ENCODE data around the gene SUSD6.

Gene SUSD6

GRCh38 chr14:69651664-69652063 lies 40.3 kb downstream of the SUSD6 start:
- no peak for DNase-seq

GRCh38 chr14:69652942-69653684 lies 41.7 kb downstream of the SUSD6 start:
- peak; percentile 24 for DNase-seq

GRCh38 chr14:69654116-69654515 lies 42.7 kb downstream of the SUSD6 start:
- DNase-seq = no peak

GRCh38 chr14:69657950-69658355 lies 46.6 kb downstream of the SUSD6 start:
- no peak for DNase-seq

GRCh38 chr14:69658664-69659261 lies 47.4 kb downstream of the SUSD6 start:
- DNase-seq = no peak

GRCh38 chr14:69660344-69661193 lies 49.2 kb downstream of the SUSD6 start:
- DNase-seq = no peak

GRCh38 chr14:69661194-69661537 lies 49.8 kb downstream of the SUSD6 start:
- no peak for DNase-seq

GRCh38 chr14:69662636-69663299 lies 51.4 kb downstream of the SUSD6 start:
- no peak for DNase-seq

- no peak for DNase-seq
Measured at GRCh38 chr14:69663300-69663643, 51.9 kb downstream of the SUSD6 start.

GRCh38 chr14:69664265-69664664 lies 52.9 kb downstream of the SUSD6 start:
- DNase-seq = no peak

- DNase-seq = no peak
Measured at GRCh38 chr14:69664865-69665526, 53.6 kb downstream of the SUSD6 start.

- no peak for DNase-seq
Measured at GRCh38 chr14:69665631-69666030, 54.2 kb downstream of the SUSD6 start.

GRCh38 chr14:69666112-69666511 lies 54.7 kb downstream of the SUSD6 start:
- DNase-seq = no peak

GRCh38 chr14:69666690-69667211 lies 55.4 kb downstream of the SUSD6 start:
- no peak for DNase-seq

GRCh38 chr14:69667938-69668335 lies 56.5 kb downstream of the SUSD6 start:
- no peak for DNase-seq

- DNase-seq = no peak
Measured at GRCh38 chr14:69669375-69669774, 58.0 kb downstream of the SUSD6 start.

GRCh38 chr14:69670093-69670492 lies 58.7 kb downstream of the SUSD6 start:
- DNase-seq = no peak

- DNase-seq = no peak
Measured at GRCh38 chr14:69671365-69672030, 60.1 kb downstream of the SUSD6 start.

GRCh38 chr14:69672356-69672755 lies 61.0 kb downstream of the SUSD6 start:
- no peak for DNase-seq

GRCh38 chr14:69673104-69673503 lies 61.7 kb downstream of the SUSD6 start:
- no peak for DNase-seq

- no peak for DNase-seq
Measured at GRCh38 chr14:69673578-69674305, 62.3 kb downstream of the SUSD6 start.
